HG03457 (cell line): ENCODE measurements around the gene DGAT2.
A peak's percentile ranks its signal among the peaks of the same experiment; 100 is the strongest.

Experiments used
- ATAC-seq: cut with Tn5 transposase; IDR thresholded peaks from one replicate; pipeline ENCODE4 v1.9.1; 2021; ENCODE audit warnings: moderate number of reproducible peaks; ENCODE audit not compliant: unreplicated experiment

Gene DGAT2

GRCh38 chr11:75800136-75800675, 31.6 kb downstream of the DGAT2 start:
- ATAC-seq, result no peak

GRCh38 chr11:75800728-75801361, 32.3 kb downstream of the DGAT2 start:
- no peak for ATAC-seq

GRCh38 chr11:75801362-75802020, 32.9 kb downstream of the DGAT2 start:
- ATAC-seq, result no peak

- ATAC-seq, result no peak
These were observed 33.7 kb downstream of the DGAT2 start for GRCh38 chr11:75802021-75802912.

GRCh38 chr11:75802913-75803820, 34.6 kb downstream of the DGAT2 start:
- no peak for ATAC-seq

GRCh38 chr11:75809111-75809510, 40.5 kb downstream of the DGAT2 start:
- no peak for ATAC-seq

- no peak for ATAC-seq
These were observed 41.4 kb downstream of the DGAT2 start for GRCh38 chr11:75809991-75810390.

- ATAC-seq, result no peak
These were observed 42.2 kb downstream of the DGAT2 start for GRCh38 chr11:75810637-75811390.

- ATAC-seq, result no peak
These were observed 42.9 kb downstream of the DGAT2 start for GRCh38 chr11:75811485-75811884.

GRCh38 chr11:75812542-75813040, 44.0 kb downstream of the DGAT2 start:
- no peak for ATAC-seq

- ATAC-seq, result no peak
These were observed 44.5 kb downstream of the DGAT2 start for GRCh38 chr11:75813124-75813523.

- no peak for ATAC-seq
These were observed 45.1 kb downstream of the DGAT2 start for GRCh38 chr11:75813622-75814039.

GRCh38 chr11:75814363-75814676, 45.7 kb downstream of the DGAT2 start:
- ATAC-seq, result peak; percentile 19

GRCh38 chr11:75814677-75815344, 46.2 kb downstream of the DGAT2 start, which contains the start of gene UVRAG:
Gene UVRAG (plus strand): TSS chr11:75815210. CDS start chr11:75815408, 198 bp downstream.
- ATAC-seq, result peak; percentile 74

GRCh38 chr11:75815345-75816168, 47.0 kb downstream of the DGAT2 start:
- ATAC-seq, result peak; percentile 18

GRCh38 chr11:75816561-75817239, 48.1 kb downstream of the DGAT2 start:
- ATAC-seq, result no peak

- ATAC-seq, result no peak
These were observed 52.1 kb downstream of the DGAT2 start for GRCh38 chr11:75820645-75821044.

- no peak for ATAC-seq
These were observed 52.6 kb downstream of the DGAT2 start for GRCh38 chr11:75821202-75821601.
